Activated CD4-positive, alpha-beta T cell treated with anti-CD3 and anti-CD28 coated beads, Interleukin-2, amount 50 U/mL, for 1 hour (primary cell): ENCODE data around the gene HMGA1.
"Not testable (repeated sequence)": the region's sequence is repeated elsewhere in the genome, so short reads cannot be mapped to it uniquely, and the experiment has no call there.

Source experiments
- DNase-seq: peaks from one replicate; pipeline ENCODE4 v3.0.0-alpha.2; 2020

The HMGA1 gene

DNA sequence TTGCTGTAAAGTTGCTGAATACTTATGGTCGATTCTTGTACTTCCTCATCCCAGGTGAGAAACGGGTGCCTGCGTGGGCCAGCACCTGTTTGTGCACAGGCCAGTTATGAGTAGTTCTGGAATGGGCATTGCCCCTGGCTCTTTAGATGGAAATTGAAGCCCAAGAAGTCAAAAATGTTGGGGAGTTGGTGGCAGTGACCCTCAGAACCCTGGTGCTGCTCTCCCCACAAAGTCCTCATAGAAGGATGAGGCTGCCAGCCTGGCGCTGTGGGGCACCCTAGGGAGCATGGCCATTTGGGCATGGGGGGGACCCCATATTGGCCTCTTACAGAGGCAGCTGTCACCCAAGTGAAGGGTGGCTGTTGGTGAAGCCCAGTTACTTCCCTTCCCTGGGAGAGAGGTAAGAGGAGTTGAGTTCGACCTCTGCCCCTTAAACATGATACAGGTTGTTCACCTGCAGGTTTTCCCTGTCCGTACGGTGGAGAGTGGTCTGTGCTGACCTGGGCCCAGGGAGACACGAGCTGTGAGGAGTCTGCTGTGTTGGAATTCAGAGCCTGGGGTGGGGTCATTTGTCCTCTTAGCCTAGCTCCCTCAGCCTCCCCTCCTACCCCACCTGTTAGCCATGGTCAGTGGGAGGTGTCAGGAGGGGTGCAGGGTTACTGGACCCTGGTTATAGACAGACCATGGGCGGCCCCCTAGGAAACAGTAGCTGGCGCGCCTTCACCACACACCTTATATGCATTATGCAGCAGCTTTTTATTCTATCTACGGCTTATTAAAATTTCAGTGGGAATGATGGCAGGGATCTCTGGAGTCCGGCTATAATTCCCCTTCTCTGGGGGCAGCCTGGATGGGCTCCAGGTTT, 4.9 kb downstream of the HMGA1 start:
- no peak for DNase-seq

DNA sequence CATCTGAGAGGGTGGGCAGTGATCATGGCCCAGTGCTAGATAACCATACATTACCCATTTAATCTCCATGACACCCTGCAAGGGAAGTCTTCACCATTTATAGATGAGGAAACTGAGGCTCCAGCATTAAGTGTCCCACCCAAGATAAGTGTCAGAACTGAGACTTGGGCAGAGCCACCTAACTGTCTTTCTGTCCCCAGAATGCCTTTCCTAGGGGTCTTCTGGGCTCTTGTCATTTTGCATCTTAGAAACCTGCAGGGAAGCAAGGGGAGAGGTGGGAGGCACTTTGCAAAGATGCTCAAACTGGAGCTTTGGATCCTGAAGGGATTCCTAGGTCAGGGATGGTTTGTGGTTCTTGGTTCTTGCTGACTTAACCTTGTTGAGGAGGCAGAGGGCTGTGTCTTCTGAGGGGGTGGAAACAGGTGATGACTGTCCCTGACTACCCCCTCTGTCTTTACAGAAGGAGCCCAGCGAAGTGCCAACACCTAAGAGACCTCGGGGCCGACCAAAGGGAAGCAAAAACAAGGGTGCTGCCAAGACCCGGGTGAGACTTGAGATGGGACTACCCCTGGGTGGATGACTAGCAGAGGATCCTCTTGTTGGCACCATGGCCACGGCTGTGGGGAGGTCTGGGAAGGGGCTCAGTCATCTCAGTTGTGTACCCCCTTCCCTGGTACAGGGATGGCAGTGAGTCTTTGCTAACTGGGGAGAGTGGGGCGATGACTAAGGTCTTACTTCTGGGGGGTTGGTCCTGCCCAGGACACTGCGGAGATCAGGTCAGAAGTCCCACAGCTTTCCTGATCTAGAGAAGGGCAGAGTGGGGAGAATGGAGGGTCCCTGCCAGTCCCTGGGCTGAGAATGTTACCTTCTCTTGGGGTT, 5.8 kb downstream of the HMGA1 start:
- DNase-seq: no peak

DNA sequence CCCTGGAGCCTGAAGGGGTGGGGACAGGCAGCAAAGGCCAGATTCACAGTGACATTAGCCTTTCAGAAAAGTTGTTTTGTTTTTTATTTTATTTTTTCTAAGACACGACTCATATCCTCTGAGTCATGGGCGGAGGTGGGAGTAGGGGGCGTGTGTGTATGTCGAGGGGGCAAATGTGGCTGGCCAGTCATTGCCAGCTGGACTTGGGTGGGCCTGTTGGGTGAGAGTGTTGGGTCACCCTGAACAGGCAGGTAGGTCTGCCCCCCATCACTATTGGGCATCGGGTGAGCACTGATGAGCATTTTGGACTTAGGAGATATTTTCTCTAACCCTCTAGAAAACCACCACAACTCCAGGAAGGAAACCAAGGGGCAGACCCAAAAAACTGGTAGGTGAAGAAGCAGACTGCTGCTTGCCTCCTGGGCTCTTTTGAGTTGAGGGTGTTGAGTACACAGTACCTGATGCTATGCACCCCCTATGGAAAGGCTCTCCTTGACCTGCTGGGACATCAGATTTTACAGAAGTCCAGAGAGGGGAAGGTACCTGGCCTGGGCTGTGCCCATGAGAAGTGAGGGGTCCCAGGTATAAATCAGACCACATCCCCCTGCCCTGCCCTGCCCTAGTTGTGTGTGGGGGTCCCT, 6.6 kb downstream of the HMGA1 start:
- DNase-seq: no peak

DNA sequence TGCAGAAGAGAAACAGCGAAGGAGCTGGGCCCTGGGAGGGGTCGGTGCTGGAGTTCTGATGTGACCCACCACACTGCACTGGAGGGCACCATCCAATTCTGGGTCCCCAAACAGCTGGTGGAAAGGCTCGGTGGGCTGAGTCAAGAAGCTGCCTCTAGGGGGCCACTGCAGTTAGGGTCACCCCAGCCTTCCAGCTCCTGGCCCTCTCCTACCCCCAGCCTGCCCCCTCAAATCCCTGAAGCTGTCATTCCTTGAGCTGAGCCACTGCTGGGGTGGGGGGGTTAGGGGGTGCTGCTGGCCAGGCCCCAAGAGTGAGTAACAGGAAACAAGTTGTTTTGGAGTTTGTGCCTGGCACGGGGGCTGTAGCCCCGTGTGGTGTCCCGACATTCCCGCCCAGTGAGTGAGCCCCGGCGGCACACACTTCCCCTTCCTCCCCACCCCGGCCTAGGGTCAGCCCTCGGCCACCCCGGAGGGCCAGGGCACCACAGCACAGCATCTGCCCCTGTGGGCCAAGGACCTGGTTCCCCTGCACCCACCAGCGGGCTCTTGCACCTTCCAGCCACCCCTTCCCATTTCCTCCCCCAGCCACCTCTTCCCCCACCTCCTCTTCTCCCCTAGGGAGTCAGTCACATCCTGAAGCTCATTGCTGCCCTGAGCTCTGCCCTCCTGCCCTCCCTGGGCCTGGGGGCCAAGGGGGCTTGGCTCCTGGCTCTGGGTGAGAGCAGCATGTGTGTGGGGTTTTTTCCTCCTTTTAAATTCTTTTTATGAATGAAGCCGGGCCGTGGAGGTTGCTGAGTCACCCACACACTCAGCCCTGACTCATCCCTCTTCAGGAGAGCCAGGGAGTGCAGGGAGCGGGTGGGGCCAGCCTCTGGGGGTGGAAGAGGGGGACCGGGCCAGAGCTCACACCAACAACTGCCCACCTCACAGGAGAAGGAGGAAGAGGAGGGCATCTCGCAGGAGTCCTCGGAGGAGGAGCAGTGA, 7.5 kb downstream of the HMGA1 start:
- no peak for DNase-seq

DNA sequence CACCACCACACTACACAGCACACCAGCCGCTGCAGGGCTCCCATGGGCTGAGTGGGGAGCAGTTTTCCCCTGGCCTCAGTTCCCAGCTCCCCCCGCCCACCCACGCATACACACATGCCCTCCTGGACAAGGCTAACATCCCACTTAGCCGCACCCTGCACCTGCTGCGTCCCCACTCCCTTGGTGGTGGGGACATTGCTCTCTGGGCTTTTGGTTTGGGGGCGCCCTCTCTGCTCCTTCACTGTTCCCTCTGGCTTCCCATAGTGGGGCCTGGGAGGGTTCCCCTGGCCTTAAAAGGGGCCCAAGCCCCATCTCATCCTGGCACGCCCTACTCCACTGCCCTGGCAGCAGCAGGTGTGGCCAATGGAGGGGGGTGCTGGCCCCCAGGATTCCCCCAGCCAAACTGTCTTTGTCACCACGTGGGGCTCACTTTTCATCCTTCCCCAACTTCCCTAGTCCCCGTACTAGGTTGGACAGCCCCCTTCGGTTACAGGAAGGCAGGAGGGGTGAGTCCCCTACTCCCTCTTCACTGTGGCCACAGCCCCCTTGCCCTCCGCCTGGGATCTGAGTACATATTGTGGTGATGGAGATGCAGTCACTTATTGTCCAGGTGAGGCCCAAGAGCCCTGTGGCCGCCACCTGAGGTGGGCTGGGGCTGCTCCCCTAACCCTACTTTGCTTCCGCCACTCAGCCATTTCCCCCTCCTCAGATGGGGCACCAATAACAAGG, 8.5 kb downstream of the HMGA1 start:
- not testable (repeated sequence) for DNase-seq

DNA sequence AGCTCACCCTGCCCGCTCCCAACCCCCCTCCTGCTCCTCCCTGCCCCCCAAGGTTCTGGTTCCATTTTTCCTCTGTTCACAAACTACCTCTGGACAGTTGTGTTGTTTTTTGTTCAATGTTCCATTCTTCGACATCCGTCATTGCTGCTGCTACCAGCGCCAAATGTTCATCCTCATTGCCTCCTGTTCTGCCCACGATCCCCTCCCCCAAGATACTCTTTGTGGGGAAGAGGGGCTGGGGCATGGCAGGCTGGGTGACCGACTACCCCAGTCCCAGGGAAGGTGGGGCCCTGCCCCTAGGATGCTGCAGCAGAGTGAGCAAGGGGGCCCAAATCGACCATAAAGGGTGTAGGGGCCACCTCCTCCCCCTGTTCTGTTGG, 9.1 kb downstream of the HMGA1 start:
- not testable (repeated sequence) for DNase-seq

DNA sequence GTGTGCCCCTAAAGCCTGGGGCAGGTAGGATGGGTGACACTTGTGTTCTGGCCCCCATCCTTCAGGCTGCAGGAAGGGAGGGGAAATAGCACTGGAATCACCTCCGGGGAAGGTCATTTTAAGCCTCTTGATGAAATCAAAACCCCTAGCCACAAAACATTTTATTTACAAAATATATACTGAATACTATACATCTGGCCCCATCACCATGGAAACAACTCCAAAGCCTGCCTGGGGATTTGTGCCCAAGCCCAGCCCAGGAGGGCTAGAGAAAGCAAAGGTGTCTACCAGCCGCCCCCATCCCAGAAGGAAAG, 9.5 kb downstream of the HMGA1 start:
- no peak for DNase-seq

DNA sequence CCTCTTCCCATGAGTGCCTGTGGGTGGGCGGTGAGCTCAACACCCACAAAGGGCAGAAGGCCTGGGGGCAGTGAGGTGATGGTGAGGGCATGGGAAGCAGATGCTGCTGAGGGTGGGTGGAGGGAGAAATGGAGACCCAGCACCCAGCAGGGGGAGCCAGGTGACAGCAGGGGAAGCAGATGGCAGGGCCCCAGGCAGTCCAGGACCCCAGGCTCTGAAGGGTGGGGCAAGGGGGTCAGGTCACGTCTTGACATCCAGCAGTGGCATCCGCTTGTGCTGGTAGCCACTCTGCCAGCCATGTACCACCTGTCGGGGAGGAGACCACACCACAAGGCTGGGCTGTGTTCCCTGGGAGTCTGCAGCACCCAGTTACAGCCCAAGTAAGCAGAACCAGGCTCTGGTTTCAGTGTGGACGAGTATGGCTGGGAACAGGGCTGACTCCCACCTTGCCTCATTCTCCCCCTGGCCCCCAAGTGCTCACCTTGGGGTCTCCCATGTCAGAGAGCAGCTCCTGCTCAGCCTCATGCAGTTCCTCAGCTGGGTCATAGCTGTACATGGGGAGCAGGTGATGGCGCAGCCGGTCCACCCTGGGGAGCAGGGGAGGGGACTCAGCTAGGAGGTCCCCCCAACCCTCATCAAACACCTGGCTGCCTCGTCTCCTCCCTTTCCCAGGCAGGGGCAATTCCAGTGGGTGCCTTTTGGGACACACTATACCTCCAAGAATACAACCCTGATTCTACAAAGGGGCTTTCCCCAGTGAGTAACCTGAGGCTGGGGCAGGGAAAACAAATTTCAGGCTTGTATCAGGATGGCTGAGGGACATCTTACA, 10.1 kb downstream of the HMGA1 start:
- DNase-seq: peak; percentile 53

DNA sequence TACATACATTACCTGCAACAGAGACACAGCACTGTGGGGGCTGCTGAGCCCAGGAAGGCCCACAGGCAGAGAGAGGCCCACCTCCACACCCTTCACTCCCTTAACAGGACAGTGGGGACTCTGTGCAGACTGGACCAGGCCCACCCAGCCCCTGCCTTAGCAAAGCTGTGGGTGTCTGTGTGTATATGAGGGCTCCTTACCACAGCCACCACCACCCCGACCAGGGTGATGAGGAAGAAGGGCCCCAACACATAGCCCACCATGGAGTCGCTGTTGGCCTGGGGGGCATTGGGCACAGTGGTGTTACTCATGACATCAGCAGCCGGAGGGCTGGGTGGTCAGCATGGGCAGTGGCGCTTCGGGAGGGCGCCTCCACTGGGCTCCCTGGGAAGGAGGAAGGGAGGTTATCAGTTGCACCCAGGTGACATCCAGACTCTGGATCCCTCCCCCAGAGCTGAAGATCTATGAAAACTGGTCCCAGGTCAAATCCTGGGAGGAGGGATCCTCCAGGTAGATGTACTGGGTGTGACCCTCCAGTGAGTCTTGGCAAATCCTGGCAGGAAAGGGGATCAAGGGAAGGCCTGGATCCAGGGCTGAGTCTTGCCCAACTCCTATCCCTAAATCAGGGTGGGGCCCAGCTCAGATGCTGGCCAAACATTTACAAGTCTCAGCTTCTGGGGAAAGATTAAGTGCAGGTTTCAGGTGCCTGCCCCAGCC, 11.0 kb downstream of the HMGA1 start:
- DNase-seq: no peak

DNA sequence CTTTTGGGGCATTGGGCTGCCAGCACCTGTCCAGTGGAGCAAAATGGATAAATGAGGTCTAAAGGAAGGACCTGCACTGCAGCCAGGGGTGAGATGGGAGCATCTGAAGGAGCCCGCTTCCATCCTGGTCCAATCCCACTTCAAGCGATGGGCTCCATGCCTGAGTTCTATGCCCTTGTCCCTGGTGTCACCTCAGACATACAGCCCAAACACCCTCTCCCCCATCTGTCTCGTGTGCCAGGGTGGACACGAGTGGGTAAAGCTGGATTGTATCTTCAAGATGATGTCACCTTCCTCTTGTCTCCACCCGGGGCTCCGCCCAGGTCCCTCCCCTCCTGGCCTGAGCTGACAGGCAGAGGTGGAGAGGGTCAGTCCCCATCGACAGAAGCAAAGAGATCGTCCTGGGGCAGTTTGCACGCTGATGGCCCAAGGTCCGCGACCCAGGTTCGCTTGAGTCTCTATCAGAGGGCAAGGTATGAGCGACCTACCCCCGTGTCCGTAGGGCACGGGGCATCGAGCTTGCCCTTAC, 11.6 kb downstream of the HMGA1 start:
- DNase-seq: peak; percentile 33

DNA sequence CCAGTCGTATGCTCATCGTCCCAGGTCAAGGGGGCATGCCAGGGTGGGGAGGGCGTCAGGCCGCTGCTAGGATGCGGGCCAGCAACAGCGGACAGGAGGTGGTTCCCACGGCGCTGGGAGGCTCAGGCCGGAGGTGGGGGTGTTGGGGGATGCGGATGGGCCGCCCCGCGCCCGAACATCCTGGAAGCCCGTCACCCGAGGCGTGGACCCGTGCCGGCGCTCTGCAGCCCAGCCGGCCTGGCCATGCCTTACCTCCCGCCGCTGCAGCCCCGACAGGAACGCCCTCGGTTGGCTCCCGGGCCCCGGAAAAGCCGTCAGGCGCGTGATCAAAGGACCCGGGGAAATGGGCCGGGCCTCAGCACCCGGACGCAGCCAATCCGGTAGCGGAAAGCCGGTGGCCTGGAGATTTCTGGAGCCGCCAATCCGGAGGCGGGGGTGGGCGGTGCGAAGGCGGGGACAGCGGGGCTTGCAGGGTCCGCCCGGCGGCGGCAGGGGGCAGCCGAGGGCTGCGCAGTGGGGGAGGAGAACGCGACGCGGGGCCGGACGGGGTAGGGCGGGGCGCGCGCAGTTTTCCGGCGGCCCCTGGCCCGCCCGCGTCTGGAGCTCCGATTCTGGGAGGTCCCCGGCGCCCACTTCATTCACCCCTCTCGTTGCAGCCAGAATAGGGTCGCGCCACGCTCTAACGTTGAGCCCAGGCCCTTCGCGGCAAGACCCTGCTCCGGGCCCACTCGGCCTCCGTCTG, 12.2 kb downstream of the HMGA1 start, which contains the start of gene SMIM29:
Gene SMIM29, minus strand, starts transcription at position 280 of the 742 bp plus-strand sequence. CDS start 1,215 bp downstream, outside the sequence.
- peak; percentile 97 for DNase-seq

DNA sequence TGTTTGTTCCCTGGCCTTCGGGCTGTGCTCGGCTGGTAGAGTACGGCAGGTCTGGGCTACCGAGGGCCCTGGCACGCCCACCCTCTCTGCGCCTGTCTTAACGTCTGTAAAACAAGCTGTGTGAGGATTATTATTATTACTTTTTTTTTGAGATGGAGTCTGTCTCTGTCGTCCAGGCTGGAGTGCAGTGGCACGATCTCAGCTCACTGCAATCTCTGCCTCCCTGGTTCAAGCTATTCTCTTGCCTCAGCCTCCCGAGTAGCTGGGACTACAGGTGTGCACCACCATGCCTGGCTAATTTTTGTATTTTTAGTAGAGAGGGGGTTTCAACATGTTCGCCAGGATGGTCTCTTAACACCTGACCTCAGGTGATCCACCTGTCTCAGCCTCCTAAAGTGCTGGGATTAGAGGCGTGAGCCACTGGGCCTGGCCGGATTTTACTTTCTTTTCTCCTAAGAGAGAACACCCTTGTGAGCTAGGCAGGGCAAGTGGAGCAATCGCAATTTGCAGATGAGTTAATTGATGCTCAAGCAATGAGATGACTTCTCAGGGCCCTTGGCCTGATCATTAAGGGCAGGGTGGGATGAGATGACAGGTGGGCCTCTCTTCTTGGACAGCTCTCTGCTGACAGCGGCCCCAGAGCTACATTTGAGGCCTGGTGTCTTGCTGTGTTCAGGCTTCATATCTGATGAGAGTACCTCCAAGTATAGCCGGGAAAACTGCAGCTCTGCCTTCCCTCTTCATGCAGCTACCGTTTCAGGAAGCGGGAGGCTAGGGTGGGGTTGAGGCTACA, 13.0 kb downstream of the HMGA1 start:
- no peak for DNase-seq

DNA sequence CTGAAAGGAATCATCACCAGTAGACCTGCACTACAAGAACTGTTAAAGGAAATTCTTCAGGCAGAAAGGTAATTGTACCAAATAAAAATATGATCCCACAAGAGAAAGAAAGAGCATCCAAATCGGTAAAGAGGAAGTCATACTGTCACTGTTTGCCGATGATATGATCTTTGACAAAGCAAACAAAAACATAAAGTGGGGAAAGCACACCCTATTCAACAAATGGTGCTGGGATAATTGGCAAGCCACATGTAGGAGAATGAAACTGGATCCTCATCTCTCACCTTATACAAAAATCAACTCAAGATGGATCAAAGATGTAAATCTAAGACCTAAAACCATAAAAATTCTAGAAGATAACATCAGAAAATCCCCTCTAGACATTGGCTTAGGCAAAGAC, 15.7 kb downstream of the HMGA1 start:
- not testable (repeated sequence) for DNase-seq

DNA sequence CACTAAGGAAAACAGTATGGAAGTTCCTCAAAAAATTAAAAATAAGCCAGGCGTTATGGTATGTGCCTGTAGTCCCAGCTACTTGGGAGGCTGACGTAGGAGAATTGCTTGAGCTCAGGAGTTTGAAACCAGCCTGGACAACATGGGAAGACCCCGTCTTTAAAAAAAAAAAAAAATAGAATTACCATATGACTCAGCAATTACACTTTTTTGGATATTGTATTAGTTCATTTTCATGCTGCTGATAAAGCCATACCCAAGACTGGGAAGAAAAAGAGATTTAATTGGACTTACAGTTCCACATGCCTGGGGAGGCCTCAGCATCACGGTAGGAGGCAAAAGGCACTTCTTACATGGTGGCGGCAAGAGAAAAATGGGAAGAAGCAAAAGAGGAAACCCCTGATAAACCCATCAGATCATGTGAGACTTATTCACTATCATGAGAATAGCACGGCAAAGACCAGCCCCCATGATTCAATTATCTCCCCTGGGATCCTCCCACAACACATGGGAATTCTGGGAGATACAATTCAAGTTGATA, 22.9 kb downstream of the HMGA1 start:
- DNase-seq: no peak

DNA sequence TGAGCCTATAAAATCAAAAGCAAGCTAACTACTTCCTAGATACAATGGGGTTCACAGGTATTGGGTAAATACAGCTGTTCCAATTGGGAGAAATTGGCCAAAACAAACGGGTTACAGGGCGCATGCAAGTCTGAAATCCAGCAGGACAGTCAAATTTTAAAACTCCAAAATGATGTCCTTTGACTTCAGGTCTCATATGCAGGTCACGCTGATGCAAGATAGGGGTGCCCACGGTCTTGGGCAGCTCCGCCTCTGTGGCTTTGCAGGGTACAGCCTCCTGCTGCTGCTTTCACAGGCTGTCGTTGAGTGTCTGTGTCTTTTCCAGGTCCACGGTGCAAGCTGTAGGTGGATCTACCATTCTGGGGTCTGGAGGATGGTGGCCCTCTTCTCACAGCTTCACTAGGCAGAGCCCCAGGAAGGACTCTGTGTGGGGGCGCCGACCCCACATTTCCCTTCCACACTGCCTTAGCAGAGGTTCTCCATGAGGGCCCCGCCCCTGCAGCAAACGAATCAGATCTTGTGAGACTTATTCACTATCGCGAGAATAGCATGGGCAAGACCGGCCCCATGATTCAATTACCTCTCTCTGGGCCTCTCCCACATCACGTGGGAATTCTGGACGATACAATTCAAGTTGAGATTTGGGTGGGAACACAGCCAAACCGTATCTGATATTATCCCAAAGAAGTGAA, 24.0 kb downstream of the HMGA1 start:
- no peak for DNase-seq

DNA sequence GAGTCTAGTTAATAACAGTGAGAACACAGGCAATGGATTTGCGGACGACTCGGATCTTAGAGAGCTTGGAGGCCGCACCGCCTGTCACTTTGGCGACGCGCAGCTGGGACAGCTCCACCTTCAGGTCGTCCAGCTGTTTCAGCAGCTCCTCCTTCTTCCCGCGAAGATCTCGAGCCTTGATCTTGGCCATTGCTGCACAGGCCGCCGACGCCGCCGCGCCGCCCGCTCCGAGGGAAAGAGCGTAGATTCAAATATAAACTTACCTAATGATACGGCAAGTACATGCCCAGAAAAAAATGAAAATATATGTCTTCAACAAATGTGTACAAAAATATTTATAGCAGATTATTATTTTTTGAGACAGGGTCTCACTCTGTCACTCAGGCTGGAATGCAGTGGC, 26.8 kb downstream of the HMGA1 start:
- not testable (repeated sequence) for DNase-seq

DNA sequence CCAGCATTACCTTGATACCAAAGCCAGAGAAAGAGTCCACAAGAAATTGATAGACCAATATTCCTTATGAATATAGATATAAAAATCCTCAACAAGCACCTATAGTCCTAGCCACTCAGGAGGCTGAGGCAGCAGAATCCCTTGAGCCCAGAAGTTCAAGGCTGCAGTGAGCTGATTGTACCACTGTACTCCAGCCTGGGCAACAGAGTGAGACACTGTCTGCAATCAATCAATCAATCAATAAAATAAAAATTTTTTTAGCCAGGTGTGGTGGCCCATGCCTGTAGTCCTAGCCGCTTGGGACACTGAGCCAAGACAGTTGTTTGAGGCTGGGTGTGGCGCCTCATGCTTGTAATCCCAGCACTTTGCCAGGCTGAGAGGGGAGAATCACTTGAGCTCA, 31.1 kb downstream of the HMGA1 start:
- no peak for DNase-seq
